GM13976 (cell line): Measurements from ENCODE around the gene NEIL3.

Source experiments
- DNase-seq: peaks from one replicate; pipeline ENCODE4 v3.0.0; 2012; ENCODE audit warnings: low spot score
- in situ Hi-C: fragments of 300-500 bp; cut with MboI; formaldehyde crosslinking; loops from one replicate; pipeline ENCODE4 v1.12.0; 2022; ENCODE audit warnings: low sequenced_read_pairs, mixed read lengths, inconsistent platforms; ENCODE audit not compliant: unreplicated experiment
- TF ChIP-seq, protein P1 (sequence below): IDR thresholded peaks from 2 replicates; pipeline ENCODE4 v1.5.1; 2012; ENCODE audit warnings: borderline replicate concordance, mild to moderate bottlenecking; ENCODE audit not compliant: insufficient read depth; ENCODE audit errors: extremely low read depth, missing control alignments, control extremely low read depth

NEIL3 gene

DNA sequence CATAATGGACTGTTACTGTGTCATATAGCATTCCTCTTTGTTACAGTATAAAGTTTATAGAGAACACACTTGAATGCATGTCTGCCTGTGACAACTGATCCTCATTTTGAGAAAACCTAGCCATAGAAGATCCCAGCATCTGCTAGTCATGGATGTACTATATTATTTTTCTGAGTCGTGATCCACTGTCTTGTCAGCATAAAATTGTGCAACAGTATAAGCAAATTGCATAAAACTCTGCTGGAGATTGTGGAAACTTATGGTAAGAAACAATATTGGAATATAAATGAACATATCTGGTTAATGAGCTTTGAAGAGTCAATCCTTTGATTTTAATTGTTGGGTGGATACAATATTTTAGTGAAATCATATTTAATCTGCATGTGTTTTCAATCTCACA, 3.6 kb downstream of the NEIL3 start:
- no peak for DNase-seq
- in situ Hi-C loops: no loop called here
- TF ChIP-seq, protein P1, sequence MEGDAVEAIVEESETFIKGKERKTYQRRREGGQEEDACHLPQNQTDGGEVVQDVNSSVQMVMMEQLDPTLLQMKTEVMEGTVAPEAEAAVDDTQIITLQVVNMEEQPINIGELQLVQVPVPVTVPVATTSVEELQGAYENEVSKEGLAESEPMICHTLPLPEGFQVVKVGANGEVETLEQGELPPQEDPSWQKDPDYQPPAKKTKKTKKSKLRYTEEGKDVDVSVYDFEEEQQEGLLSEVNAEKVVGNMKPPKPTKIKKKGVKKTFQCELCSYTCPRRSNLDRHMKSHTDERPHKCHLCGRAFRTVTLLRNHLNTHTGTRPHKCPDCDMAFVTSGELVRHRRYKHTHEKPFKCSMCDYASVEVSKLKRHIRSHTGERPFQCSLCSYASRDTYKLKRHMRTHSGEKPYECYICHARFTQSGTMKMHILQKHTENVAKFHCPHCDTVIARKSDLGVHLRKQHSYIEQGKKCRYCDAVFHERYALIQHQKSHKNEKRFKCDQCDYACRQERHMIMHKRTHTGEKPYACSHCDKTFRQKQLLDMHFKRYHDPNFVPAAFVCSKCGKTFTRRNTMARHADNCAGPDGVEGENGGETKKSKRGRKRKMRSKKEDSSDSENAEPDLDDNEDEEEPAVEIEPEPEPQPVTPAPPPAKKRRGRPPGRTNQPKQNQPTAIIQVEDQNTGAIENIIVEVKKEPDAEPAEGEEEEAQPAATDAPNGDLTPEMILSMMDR: no peak

DNA sequence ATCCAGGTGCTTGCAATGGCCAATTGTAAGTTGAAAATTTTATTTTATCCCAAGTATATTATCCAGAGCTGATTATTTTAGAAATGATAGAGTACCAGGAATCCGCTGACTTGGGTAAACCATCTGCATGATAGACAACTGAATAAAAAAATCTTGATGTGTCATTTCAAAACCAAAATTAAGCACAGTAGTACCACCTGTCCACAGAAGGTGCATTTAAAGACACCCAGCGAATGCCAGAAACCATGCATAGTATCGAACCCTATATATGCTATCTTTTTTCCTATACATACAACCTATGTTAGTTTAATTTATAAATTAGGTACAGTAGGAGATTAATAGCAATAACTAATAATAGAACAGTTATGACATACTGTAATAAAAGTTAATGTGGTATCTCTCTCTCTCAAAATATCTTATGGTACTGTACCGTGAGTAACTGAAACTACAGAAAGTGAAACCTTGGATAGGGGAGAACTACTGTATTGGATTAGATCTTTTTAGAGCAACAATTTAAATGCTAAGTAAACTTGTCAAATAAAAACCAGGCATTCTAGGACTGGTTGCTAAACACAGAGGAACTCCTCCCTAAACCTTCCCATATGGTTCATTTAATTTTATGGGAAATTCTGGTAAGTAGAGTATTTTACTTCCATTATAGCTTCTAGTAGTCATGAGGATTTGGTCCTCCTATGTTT, 6.2 kb downstream of the NEIL3 start:
- no peak for DNase-seq
- TF ChIP-seq, protein P1: no peak
- in situ Hi-C loops: no loop called here

DNA sequence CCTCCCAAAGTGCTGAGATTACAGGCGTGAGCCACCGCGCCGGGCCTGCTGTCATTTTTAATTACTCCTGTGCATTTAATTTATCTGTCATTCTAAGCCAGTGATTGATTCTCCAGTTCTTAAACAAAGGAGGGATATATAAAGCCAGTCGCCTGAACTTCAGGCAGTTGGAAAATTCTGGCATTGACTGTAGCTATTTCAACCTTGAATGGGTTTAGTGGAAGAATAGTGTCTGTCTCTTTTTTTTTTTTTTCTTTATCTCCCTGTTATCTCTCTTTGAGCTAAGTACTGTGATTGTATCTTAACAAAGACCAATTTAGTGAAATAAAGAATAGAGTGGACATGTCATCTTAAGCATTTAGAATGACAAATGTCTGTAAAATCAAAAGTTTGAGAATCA, 11.0 kb downstream of the NEIL3 start:
- in situ Hi-C loops: no loop called here
- TF ChIP-seq, protein P1: no peak

DNA sequence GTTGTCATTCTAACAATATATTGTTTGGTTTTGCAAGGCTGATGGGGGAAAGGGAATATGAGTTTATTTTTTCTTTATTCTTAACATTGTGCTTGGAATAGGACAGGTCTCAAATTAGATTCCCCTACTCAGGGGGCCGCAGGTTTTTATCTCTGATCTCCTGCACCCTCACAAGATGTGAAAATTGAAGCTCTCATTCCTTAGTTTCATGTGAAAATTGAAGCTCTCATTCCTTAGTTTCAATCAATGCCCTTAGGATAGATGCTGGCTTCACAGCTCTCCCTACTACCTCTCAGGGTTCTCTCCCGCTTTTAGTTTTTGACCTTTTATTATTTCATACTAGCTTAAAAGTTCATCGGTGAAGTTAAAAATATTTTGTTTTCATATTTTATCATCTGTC, 12.0 kb downstream of the NEIL3 start:
- DNase-seq: no peak
- TF ChIP-seq, protein P1: no peak
- in situ Hi-C loops: no loop called here

More for the DNA sequence above, 11.0 kb downstream of the NEIL3 start:
- no peak for DNase-seq

DNA sequence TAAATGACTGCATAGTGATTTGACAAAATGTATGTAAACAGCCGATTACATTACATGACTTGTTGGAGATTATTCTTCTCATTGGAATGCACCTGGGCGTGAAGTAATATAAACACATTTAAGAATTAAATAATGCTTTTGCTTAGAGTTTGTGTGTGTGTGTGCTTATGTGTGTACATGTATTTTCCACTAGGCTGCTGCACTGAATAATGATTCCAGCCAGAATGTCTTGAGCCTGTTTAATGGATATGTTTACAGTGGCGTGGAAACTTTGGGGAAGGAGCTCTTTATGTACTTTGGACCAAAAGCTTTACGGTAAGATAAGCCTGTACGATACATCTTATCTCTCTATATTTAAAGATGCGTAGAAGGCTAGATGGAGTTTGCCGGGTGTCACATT, 12.6 kb downstream of the NEIL3 start:
- no peak for DNase-seq
- TF ChIP-seq, protein P1: no peak
- in situ Hi-C loops: no loop called here

DNA sequence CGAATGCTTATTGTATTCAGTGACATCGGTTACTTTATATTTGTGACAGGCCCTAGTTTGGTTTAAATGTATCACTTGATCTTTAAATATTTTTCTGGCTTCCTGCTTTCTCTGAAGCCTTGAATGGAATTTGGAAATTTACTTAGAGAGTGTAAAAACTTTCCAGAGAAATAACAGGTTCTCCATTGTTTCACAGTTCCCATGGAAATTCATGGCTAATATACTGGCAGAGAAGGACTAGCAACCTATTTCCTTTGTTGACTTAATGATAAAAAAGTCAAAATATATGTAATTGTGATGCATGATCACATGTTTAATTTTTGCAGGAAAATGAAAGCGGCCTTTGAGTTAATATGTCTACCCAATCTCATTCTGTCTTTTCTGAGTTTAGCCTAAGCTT, 13.2 kb downstream of the NEIL3 start:
- DNase-seq: no peak
- TF ChIP-seq, protein P1: no peak
- in situ Hi-C loops: no loop called here
